Activated CD4-positive, alpha-beta T cell treated with anti-CD3 and anti-CD28 coated beads for 4 hours (primary cell): ENCODE data around the gene GTF2A1.

Experiments
- DNase-seq, 2 donors: peaks; one replicate each; pipeline ENCODE4 v3.0.0-alpha.2; 2020

GTF2A1 gene

GRCh38 chr14:81172881-81173280 is 47.9 kb downstream of the GTF2A1 start:
- no peak for DNase-seq

- no peak for DNase-seq
Observed at GRCh38 chr14:81172353-81172752, 48.4 kb downstream of the GTF2A1 start.

- DNase-seq = no peak
Observed at GRCh38 chr14:81170829-81171195, 49.9 kb downstream of the GTF2A1 start.

DNA sequence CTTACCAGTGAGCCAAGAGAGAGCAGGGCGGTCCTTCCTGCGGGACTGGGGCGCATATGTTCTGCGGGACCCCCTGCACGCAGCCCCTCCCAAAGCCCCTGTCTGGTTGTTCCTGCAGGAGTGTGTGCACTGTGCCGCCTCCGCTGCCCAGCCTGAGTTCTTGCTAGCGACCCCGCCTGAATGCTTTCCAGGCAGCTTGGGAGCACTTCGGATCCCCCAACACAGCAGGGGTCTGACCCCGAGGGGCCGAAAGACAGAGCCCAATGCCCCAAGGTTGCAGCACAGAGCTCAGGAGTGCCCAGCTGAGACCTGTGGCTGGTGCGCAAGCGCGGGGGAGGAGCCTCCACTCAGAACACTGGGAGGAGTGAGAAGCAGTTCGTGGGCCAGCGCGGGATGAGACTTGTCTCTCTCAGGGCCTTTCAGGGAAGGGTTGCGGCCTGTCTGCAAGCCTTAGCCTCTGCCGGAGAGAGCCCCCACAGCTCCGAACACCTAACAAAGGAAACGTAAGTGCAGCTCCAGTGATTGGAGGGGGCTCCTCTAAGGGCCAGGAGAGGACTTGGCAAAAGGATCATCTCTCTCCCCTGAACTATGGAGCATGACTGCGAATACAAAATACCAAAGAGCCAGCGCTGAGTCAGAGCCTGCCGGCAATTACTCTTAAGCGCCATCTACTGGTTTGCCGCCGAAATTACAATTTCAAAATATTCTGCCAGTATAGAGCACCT is 50.5 kb downstream of the GTF2A1 start:
- peak; percentile 85 to 89 for DNase-seq

DNA sequence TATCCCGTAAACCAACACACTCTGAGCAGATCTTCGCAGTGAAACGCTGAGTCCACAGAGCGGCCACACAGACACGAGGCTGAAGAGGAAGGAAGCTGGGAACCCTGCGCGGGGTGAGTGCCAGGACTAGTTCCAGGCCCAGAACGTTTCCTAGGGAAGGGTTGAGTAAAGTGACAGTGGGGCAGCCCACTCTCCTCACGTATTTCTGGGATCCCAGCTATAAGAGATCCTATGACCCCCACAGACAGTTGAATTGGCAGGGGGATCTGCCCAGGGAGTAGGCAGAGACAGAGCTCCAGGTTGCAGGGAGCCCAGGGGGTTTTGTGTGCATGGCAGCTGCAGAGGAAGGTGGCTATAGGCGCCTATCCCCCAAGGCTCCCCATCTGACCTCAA is 51.1 kb downstream of the GTF2A1 start:
- peak in 1 of 2 donors; percentile 1 for DNase-seq

GRCh38 chr14:81169267-81169666 is 51.5 kb downstream of the GTF2A1 start:
- no peak for DNase-seq

- DNase-seq = no peak
Observed at GRCh38 chr14:81166121-81166520, 54.6 kb downstream of the GTF2A1 start.

- DNase-seq = no peak
Observed at GRCh38 chr14:81165188-81165587, 55.6 kb downstream of the GTF2A1 start.

DNA sequence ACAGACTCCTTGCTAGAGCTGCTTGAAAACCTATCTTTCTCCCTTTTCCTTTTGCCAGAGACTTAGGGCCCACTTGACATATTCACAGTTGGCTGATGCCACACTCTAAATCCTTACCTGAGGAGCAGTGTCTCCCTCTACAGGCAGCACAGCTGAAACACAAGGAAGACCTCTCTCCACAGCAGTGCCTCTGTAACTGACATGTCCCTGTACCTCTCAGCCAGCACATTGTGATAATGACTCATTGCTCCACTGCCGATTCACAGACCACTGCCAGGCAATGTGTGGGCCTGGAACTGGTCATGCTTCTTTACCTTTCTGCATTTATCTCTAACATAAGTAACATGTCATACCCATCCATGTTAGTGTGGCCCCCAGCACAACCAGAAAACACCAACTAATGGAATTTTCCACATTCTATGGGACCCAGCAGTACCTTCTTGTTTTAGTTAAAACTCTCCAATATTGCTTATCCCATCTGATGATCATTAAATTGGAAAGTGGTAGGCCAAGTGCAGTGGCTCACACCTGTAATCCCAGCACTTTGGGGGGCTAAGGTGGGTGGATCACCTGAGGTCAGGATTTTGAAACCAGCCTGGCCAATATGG is 56.5 kb downstream of the GTF2A1 start:
- DNase-seq = peak; percentile 14 to 33

- no peak for DNase-seq
Observed at GRCh38 chr14:81162941-81163340, 57.8 kb downstream of the GTF2A1 start.

DNA sequence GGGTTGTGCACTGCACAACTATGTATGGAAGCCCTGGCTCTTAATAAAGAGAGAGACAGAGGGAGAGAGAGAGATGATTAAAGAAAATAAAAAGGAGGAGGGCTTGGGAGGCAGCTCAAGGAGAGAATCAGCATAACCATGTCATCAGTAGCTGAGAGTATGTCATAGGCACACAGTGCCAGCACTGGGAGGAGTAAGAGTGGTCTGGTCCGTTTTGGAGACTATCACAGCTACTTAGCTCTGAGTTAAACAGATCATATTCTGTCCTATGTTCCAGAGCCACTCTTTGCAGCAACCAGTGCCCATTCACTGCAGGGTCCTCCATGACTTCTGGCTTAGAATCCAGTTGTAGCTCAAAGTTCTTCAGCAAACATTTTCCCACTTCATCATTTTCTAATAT is 59.0 kb downstream of the GTF2A1 start:
- no peak for DNase-seq

DNA sequence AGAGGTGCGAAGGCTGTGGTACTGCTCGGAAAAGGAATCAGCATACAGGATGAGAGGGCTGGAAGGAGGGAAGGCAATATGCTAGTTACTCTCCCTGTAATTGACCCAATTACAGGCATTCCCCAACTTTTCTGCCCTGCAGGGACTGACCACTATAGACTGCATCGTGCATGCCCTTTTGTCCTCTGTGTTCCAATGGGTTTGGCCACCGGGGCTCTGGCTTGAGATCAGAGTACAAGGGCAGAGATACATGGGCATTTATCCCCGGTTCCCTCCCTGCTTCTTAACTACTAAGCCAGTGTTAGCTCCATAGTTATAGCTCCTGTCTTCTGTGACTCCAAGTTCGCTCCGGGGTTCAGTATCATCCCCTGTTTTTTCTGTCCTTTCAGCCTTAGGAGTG is 59.7 kb downstream of the GTF2A1 start:
- no peak for DNase-seq

GRCh38 chr14:81157431-81157830 is 63.3 kb downstream of the GTF2A1 start:
- DNase-seq = no peak

DNA sequence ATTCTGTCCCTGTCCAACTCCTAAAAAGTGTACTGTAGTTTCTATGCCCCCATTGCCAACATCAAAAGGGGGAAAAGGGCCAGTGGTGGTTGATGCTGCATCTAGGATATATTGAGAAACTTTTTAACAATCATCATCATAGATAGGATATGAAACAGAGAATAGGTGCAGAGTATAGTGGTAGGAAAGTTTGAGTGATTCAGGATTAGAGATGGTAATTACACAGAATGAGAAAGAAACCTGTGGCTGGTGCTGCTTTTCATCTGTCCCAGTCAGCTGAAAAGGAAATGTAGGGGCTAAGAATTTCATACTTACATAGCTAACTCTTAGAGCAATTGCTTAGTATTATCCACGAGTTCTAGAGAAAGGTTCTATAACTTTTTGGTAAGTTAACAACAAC is 67.6 kb downstream of the GTF2A1 start:
- no peak for DNase-seq

GRCh38 chr14:81148635-81149034 is 72.1 kb downstream of the GTF2A1 start:
- DNase-seq = no peak

DNA sequence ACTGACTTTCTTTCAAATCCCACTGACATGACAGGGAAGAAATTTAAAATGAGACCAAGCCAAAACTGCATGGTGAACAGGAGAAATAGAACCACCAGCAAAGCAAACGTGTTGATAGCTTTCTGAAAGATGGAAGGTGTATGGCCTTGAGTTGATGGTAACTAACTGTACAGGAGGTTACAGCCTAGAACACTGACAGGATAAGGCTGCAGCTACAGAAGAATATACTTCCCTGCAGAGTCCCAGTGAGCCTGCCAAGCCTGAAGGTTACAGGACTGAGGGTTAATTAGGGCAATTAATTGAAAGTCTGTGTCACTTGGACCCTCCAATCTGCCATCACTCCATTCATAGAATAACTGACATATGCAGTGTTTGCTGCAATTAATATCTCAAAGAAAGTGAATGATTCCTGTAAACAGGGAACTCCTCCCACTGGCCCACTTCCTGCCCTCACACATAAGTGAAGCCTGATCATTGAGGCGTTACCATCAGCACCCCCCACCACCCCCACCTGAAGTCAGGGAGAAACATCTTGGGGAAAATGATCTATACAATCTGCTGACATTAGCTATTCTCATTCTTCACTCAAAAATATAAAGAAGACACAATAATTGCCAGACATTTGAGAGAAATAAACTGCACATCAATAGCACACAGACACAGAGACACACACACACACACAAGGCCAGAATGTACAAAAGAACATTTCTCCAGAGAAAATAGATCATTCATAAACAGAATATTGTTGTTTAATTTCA is 73.4 kb downstream of the GTF2A1 start:
- no peak for DNase-seq

GRCh38 chr14:81144824-81145603 is 75.7 kb downstream of the GTF2A1 start:
- DNase-seq = no peak

DNA sequence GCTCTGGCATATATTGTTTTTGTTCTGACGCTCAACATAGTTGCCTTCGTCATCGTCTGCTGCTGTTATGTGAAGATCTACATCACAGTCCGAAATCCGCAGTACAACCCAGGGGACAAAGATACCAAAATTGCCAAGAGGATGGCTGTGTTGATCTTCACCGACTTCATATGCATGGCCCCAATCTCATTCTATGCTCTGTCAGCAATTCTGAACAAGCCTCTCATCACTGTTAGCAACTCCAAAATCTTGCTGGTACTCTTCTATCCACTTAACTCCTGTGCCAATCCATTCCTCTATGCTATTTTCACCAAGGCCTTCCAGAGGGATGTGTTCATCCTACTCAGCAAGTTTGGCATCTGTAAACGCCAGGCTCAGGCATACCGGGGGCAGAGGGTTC is 77.0 kb downstream of the GTF2A1 start:
- DNase-seq = no peak

- no peak for DNase-seq
Observed at GRCh38 chr14:81141426-81141825, 79.3 kb downstream of the GTF2A1 start.

- no peak for DNase-seq
Observed at GRCh38 chr14:81138429-81138828, 82.3 kb downstream of the GTF2A1 start.

DNA sequence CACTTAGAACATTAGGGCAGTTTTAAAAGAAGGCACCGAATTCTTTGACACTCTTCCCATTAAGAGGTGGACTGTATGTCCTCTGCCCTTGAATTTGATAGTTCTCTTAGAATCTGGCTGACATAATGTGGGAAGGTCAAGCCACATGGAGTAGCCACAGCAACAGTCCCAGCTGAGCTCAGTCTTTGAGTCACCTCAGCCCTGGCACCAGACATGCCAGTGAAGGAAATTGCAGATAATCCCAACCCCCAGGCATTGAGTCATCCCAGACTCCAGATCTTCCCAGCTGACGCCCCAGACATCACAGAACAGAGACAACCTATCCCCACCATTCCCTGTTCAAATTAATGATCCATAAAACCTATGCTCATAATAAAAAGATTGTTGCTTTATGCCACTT is 83.4 kb downstream of the GTF2A1 start:
- no peak for DNase-seq

DNA sequence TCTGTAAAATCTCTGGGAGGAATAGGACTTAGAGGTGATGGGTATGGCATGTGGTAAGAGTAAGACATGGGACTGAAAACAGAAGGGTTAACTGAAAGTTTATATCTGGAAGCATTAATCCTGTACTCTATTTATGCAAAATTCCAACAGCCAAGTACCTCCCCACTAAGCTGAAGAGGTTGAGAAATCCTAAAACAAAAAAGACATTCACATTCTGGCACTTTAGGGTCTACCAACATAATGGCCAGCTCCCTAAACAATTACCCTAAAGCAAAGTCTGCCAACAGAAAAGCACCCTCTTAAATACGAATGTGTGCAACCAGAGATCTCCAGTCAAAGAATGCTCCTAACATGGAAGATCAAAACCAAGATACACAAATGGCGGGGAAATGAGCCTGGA is 87.4 kb downstream of the GTF2A1 start:
- no peak for DNase-seq

DNA sequence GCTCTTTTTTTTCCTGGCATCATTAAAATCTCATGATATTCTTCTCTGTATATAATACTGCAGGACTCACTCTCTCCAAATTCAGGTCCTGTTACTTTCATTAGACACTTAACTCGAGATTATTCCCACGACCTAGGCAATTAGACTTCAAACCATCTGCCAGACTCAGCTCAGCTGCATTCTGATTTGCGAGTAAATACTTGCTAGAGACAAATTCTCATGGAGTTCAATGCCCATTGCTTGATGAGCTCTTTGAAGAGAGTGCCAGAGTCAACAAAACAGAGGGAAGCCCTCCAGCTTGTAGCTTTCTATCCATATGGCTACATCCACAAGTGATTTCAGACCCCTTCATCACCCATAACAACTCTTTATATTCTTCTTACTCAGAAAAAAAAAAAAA is 88.3 kb downstream of the GTF2A1 start:
- no peak for DNase-seq
